Endothelial cell of umbilical vein (primary cell): Measurements from ENCODE around the gene ARHGAP15.

ENCODE experiments used
- EZH2 ChIP-seq: IDR thresholded peaks from 2 replicates; pipeline ENCODE4 v1.6.1; 2012; ENCODE audit warnings: borderline replicate concordance, low read depth, mild to moderate bottlenecking, moderate library complexity, low read length, inconsistent platforms; ENCODE audit not compliant: severe bottlenecking
- FOS ChIP-seq: IDR thresholded peaks from 2 replicates; pipeline ENCODE4 v1.6.1; 2011; ENCODE audit warnings: mild to moderate bottlenecking, low read length, moderate library complexity, borderline replicate concordance; ENCODE audit not compliant: insufficient read depth
- POLR2A ChIP-seq: IDR thresholded peaks from 2 replicates; pipeline ENCODE4 v1.6.1; 2012; ENCODE audit warnings: low read depth, mild to moderate bottlenecking, control low read depth, low read length
- TF ChIP-seq, protein P1 (sequence below), 2 donors: IDR thresholded peaks; 1 replicate in 1 of 2; 2 replicates in 1 of 2; pipeline ENCODE4 v1.5.1; 2011; ENCODE audit warnings: low read length in 2 of 2, mild to moderate bottlenecking in 2 of 2, moderate library complexity in 2 of 2, control low read depth in 1 of 2, inconsistent platforms in 1 of 2, low read depth in 1 of 2; ENCODE audit not compliant: insufficient read depth in 1 of 2; ENCODE audit errors: extremely low read depth in 1 of 2
- TF ChIP-seq, protein P2 (sequence below): IDR thresholded peaks from 2 replicates; pipeline ENCODE4 v1.6.1; 2011; ENCODE audit not compliant: insufficient read depth, insufficient read length

DNA sequence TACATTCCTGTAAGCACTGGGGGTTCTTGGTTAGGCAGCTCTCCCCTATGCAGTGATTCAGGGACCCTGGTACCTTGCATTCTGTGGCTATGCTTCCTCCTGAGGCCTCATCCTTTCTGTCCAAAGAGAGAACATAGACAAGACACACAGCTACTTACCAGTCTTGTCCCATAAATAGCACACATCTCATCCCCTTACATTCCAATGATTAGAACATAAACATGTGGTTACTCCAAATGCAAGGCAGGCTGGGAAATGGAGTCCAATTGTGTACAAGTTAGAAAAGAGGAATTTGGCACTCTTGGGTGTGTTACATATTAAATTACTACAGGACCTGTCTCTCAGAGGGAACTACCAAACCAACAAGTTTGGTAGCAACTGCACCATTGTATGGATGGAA is 171.3 kb downstream of the ARHGAP15 start:
- TF ChIP-seq, protein P1, sequence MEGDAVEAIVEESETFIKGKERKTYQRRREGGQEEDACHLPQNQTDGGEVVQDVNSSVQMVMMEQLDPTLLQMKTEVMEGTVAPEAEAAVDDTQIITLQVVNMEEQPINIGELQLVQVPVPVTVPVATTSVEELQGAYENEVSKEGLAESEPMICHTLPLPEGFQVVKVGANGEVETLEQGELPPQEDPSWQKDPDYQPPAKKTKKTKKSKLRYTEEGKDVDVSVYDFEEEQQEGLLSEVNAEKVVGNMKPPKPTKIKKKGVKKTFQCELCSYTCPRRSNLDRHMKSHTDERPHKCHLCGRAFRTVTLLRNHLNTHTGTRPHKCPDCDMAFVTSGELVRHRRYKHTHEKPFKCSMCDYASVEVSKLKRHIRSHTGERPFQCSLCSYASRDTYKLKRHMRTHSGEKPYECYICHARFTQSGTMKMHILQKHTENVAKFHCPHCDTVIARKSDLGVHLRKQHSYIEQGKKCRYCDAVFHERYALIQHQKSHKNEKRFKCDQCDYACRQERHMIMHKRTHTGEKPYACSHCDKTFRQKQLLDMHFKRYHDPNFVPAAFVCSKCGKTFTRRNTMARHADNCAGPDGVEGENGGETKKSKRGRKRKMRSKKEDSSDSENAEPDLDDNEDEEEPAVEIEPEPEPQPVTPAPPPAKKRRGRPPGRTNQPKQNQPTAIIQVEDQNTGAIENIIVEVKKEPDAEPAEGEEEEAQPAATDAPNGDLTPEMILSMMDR (IDR thresholded peaks at IDR 0.05; ENCODE audit: extremely low read depth in 1 of 2, insufficient read depth in 1 of 2, low read depth in 1 of 2, low read length in 2 of 2): no peak
- TF ChIP-seq FOS (no peak), POLR2A (no peak), EZH2 (no peak)
- TF ChIP-seq, protein P2, sequence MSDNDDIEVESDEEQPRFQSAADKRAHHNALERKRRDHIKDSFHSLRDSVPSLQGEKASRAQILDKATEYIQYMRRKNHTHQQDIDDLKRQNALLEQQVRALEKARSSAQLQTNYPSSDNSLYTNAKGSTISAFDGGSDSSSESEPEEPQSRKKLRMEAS: no peak
